Measurements from ENCODE around the gene TMEM178B. TPM values are rescaled to one million over a fixed set of nuclear protein-coding genes. Genes with fewer than 3 reads are reported as not detected.

Gene TMEM178B
- total and polyA plus RNA-seq, 2 of the 13 experiments (the other 11 are each of a cell fraction or from before 2014, with no cell fraction given) = 0.01 to 0.02 TPM

DNA sequence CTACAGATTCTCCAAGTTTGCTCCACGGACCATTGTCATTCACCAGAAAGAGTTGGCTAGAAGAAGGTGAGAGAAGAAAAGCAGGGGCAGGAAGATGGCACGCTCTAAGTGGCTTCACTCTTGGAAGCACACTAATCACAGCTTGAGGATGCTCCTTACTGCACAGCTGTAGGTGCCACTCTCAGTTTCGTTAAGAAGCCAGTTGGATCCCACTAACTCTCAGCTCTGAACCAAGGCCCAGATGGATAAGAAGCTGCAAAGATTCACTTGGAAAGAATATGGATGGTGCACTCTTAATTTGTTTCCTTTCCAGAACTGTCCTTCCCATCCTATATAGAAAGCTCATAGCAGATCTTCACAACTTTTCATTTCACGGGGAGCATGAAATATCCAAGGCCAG lies 382.8 kb downstream of the TMEM178B start:
- TF ChIP-seq RORA (CRISPR knock-in tag; IDR thresholded peaks at IDR 0.05) (no peak), MXI1 (IDR thresholded peaks at IDR 0.05; ENCODE audit: borderline replicate concordance, low read depth, low read length) (no peak), CHCHD3 (CRISPR knock-in tag; IDR thresholded peaks at IDR 0.05) (no peak), ELF3 (CRISPR knock-in tag; IDR thresholded peaks at IDR 0.05) (no peak)
- TF ChIP-seq, protein P1, sequence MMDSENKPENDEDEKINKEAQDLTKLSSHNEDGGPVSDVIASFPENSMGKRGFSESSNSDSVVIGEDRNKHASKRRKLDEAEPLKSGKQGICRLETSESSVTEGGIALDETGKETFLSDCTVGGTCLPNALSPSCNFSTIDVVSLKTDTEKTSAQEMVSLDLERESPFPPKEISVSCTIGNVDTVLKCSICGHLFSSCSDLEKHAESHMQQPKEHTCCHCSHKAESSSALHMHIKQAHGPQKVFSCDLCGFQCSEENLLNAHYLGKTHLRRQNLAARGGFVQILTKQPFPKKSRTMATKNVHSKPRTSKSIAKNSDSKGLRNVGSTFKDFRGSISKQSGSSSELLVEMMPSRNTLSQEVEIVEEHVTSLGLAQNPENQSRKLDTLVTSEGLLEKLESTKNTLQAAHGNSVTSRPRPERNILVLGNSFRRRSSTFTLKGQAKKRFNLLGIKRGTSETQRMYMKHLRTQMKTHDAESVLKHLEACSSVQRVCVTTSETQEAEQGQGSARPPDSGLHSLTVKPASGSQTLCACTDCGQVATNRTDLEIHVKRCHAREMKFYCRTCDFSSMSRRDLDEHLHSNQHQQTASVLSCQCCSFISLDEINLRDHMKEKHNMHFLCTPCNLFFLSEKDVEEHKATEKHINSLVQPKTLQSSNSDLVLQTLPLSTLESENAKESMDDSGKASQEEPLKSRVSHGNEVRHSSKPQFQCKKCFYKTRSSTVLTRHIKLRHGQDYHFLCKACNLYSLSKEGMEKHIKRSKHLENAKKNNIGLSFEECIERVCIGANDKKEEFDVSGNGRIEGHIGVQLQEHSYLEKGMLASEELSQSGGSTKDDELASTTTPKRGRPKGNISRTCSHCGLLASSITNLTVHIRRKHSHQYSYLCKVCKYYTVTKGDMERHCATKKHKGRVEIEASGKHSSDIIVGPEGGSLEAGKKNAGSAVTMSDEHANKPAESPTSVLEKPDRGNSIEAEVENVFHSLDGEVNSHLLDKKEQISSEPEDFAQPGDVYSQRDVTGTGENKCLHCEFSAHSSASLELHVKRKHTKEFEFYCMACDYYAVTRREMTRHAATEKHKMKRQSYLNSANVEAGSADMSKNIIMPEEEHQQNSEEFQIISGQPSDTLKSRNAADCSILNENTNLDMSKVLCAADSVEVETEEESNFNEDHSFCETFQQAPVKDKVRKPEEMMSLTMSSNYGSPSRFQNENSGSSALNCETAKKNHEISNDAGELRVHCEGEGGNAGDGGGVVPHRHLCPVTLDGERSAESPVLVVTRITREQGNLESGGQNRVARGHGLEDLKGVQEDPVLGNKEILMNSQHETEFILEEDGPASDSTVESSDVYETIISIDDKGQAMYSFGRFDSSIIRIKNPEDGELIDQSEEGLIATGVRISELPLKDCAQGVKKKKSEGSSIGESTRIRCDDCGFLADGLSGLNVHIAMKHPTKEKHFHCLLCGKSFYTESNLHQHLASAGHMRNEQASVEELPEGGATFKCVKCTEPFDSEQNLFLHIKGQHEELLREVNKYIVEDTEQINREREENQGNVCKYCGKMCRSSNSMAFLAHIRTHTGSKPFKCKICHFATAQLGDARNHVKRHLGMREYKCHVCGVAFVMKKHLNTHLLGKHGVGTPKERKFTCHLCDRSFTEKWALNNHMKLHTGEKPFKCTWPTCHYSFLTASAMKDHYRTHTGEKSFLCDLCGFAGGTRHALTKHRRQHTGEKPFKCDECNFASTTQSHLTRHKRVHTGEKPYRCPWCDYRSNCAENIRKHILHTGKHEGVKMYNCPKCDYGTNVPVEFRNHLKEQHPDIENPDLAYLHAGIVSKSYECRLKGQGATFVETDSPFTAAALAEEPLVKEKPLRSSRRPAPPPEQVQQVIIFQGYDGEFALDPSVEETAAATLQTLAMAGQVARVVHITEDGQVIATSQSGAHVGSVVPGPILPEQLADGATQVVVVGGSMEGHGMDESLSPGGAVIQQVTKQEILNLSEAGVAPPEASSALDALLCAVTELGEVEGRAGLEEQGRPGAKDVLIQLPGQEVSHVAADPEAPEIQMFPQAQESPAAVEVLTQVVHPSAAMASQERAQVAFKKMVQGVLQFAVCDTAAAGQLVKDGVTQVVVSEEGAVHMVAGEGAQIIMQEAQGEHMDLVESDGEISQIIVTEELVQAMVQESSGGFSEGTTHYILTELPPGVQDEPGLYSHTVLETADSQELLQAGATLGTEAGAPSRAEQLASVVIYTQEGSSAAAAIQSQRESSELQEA (CRISPR knock-in tag; IDR thresholded peaks at IDR 0.05; ENCODE audit: not compliant biosample characterization) = no peak
- TF ChIP-seq, protein P2, sequence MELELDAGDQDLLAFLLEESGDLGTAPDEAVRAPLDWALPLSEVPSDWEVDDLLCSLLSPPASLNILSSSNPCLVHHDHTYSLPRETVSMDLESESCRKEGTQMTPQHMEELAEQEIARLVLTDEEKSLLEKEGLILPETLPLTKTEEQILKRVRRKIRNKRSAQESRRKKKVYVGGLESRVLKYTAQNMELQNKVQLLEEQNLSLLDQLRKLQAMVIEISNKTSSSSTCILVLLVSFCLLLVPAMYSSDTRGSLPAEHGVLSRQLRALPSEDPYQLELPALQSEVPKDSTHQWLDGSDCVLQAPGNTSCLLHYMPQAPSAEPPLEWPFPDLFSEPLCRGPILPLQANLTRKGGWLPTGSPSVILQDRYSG (CRISPR knock-in tag; IDR thresholded peaks at IDR 0.05) = no peak
- TF ChIP-seq, protein P3, sequence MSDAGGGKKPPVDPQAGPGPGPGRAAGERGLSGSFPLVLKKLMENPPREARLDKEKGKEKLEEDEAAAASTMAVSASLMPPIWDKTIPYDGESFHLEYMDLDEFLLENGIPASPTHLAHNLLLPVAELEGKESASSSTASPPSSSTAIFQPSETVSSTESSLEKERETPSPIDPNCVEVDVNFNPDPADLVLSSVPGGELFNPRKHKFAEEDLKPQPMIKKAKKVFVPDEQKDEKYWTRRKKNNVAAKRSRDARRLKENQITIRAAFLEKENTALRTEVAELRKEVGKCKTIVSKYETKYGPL (CRISPR knock-in tag; IDR thresholded peaks at IDR 0.05) = no peak
- TF ChIP-seq, protein P4, sequence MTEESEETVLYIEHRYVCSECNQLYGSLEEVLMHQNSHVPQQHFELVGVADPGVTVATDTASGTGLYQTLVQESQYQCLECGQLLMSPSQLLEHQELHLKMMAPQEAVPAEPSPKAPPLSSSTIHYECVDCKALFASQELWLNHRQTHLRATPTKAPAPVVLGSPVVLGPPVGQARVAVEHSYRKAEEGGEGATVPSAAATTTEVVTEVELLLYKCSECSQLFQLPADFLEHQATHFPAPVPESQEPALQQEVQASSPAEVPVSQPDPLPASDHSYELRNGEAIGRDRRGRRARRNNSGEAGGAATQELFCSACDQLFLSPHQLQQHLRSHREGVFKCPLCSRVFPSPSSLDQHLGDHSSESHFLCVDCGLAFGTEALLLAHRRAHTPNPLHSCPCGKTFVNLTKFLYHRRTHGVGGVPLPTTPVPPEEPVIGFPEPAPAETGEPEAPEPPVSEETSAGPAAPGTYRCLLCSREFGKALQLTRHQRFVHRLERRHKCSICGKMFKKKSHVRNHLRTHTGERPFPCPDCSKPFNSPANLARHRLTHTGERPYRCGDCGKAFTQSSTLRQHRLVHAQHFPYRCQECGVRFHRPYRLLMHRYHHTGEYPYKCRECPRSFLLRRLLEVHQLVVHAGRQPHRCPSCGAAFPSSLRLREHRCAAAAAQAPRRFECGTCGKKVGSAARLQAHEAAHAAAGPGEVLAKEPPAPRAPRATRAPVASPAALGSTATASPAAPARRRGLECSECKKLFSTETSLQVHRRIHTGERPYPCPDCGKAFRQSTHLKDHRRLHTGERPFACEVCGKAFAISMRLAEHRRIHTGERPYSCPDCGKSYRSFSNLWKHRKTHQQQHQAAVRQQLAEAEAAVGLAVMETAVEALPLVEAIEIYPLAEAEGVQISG (CRISPR knock-in tag; IDR thresholded peaks at IDR 0.05) = no peak
- 0% methylated on average over 4 of the region's 4 CpGs for WGBS (ENCODE audit: low lambda C conversion rate)
- FAIRE-seq = no peak

More for the DNA sequence above, 382.8 kb downstream of the TMEM178B start:
- Histone ChIP-seq H4K20me1 (ENCODE audit: insufficient read depth, low read length) (no peaks in the 10 kb centered on the region), H3K27me3 (ENCODE audit: control insufficient read depth in 1 of 2, insufficient read depth in 2 of 2, low read length in 2 of 2) (peaks cover 2 to 16% of the 10 kb centered on the region in 2 experiments; a peak in 1 of 5 replicates), H3K4me3 (replicated peaks in 1 of 3; ENCODE audit: insufficient read depth in 1 of 3, low read depth in 2 of 3, low read length in 3 of 3) (no peak overlapping the region), H3K9me3 (ENCODE audit: low read length) (no peaks in the 10 kb centered on the region), H3K9ac (ENCODE audit: insufficient read depth, low read depth, low read length) (no peak overlapping the region), H2AFZ (ENCODE audit: low read length) (no peak overlapping the region), H3K36me3 (replicated peaks in 1 of 2; ENCODE audit: control insufficient read depth in 1 of 2, insufficient read depth in 2 of 2, low read length in 2 of 2) (no peaks in the 10 kb centered on the region), H3K27ac (ENCODE audit: extremely low read length, insufficient read depth, low read length) (no peak overlapping the region), H3K4me1 (ENCODE audit: insufficient read depth, low read length) (no peaks in the 10 kb centered on the region), H3K79me2 (ENCODE audit: insufficient read depth, low read length) (no peaks in the 10 kb centered on the region), H3K4me2 (ENCODE audit: low read depth, low read length) (no peak overlapping the region)
- CTCF ChIA-PET (ENCODE audit: low intra/inter-chr PET ratio, low total read pairs) = no interaction called here
- POLR2A ChIA-PET = no interaction called here
- ATAC-seq = no peak
- no TSS peak for BruUV-seq (replicated peaks)
- intact Hi-C loops (cut with micrococcal nuclease; ENCODE audit: unreplicated experiment) (no loop called here), in situ Hi-C loops (cut with HindIII; ENCODE audit: extremely low pct_ligation_motif_present, low pct_unique_long_range_greater_than_20kb) (no loop called here)
- no peak for DNase-seq (ENCODE audit: low spot score)

All from HepG2 (cell line).